Measurements from ENCODE around the gene SPATS2L. TPM values are rescaled to one million over a fixed set of nuclear protein-coding genes. Genes with fewer than 3 reads are reported as not detected.
"Not testable (repeated sequence)": the region's sequence is repeated elsewhere in the genome, so short reads cannot be mapped to it uniquely, and the experiment has no call there.

The SPATS2L gene
- total RNA-seq, 2 experiments from 2014 or later = 53.9 to 56.7 TPM

GRCh38 chr2:200336980-200337615, 30.6 kb downstream of the SPATS2L start:
- Mint-ChIP-seq H3K4me1 (peaks cover 19% of the 10 kb centered on the region), H3K27ac (no peak overlapping the region), H3K4me3 (no peak overlapping the region), H3K36me3 (ENCODE audit: low read depth) (peaks cover 15% of the 10 kb centered on the region), H3K27me3 (no peaks in the 10 kb centered on the region), H3K9me3 (no peaks in the 10 kb centered on the region)
- ChIA-PET CTCF (no interaction called here), POLR2A (no interaction called here)
- DNase-seq = no peak

GRCh38 chr2:200337621-200338020, 31.1 kb downstream of the SPATS2L start:
- no peaks in the 10 kb centered on the region for H3K27me3 Mint-ChIP-seq
- no peak overlapping the region for H3K27ac Mint-ChIP-seq
- peaks cover 20% of the 10 kb centered on the region for H3K4me1 Mint-ChIP-seq
- DNase-seq = no peak
- no peaks in the 10 kb centered on the region for H3K9me3 Mint-ChIP-seq
- ChIA-PET POLR2A (no interaction called here), CTCF (interaction anchor here (1.2 kb wide), 1 partner anchor 15 kb away, joined by 4 read pairs; no protein-coding TSS in a partner anchor)
- H3K4me3 Mint-ChIP-seq = no peak overlapping the region
- peaks cover 18% of the 10 kb centered on the region for H3K36me3 Mint-ChIP-seq (ENCODE audit: low read depth)

GRCh38 chr2:200338692-200339091, 32.2 kb downstream of the SPATS2L start:
- H3K9me3 Mint-ChIP-seq = no peaks in the 10 kb centered on the region
- CTCF ChIA-PET = interaction anchor here (1.2 kb wide), 2 partner anchors 14 to 116 kb away, joined by 4 read pairs; no protein-coding TSS in a partner anchor
- POLR2A ChIA-PET = no interaction called here

GRCh38 chr2:200340508-200341224, 34.2 kb downstream of the SPATS2L start:
- peaks cover 25% of the 10 kb centered on the region for H3K36me3 Mint-ChIP-seq (ENCODE audit: low read depth)
- POLR2A ChIA-PET = no interaction called here
- no peak for DNase-seq
- no peak overlapping the region for H3K27ac Mint-ChIP-seq
- no peaks in the 10 kb centered on the region for H3K27me3 Mint-ChIP-seq
- peaks cover 20% of the 10 kb centered on the region for H3K4me1 Mint-ChIP-seq
- CTCF ChIA-PET = no interaction called here
- no peak overlapping the region for H3K4me3 Mint-ChIP-seq
- peaks cover 5% of the 10 kb centered on the region for H3K9me3 Mint-ChIP-seq

More at GRCh38 chr2:200338692-200339091, 32.2 kb downstream of the SPATS2L start:
- Mint-ChIP-seq H3K4me1 (peaks cover 20% of the 10 kb centered on the region), H3K36me3 (ENCODE audit: low read depth) (peaks cover 21% of the 10 kb centered on the region), H3K4me3 (no peak overlapping the region), H3K27me3 (no peaks in the 10 kb centered on the region), H3K27ac (no peak overlapping the region)
- DNase-seq = no peak

GRCh38 chr2:200341376-200341775, 34.9 kb downstream of the SPATS2L start:
- ChIA-PET CTCF (no interaction called here), POLR2A (no interaction called here)
- peaks cover 20% of the 10 kb centered on the region for H3K4me1 Mint-ChIP-seq
- no peak overlapping the region for H3K27ac Mint-ChIP-seq
- H3K4me3 Mint-ChIP-seq = no peak overlapping the region
- H3K9me3 Mint-ChIP-seq = peaks cover 5% of the 10 kb centered on the region
- peaks cover 25% of the 10 kb centered on the region for H3K36me3 Mint-ChIP-seq (ENCODE audit: low read depth)
- H3K27me3 Mint-ChIP-seq = no peaks in the 10 kb centered on the region
- DNase-seq = no peak

- no peak for DNase-seq
- Mint-ChIP-seq H3K9me3 (peaks cover 5% of the 10 kb centered on the region), H3K36me3 (ENCODE audit: low read depth) (peaks cover 25% of the 10 kb centered on the region), H3K27ac (no peak overlapping the region), H3K4me3 (no peak overlapping the region), H3K4me1 (peaks cover 20% of the 10 kb centered on the region), H3K27me3 (no peaks in the 10 kb centered on the region)
- POLR2A ChIA-PET = no interaction called here
- CTCF ChIA-PET = no interaction called here
Measured at GRCh38 chr2:200342235-200342634, 35.7 kb downstream of the SPATS2L start.

- ChIA-PET POLR2A (no interaction called here), CTCF (no interaction called here)
- H3K4me3 Mint-ChIP-seq = no peak overlapping the region
- H3K27ac Mint-ChIP-seq = no peak overlapping the region
- peaks cover 20% of the 10 kb centered on the region for H3K4me1 Mint-ChIP-seq
- DNase-seq = no peak
- no peaks in the 10 kb centered on the region for H3K27me3 Mint-ChIP-seq
- H3K9me3 Mint-ChIP-seq = peaks cover 5% of the 10 kb centered on the region
- peaks cover 25% of the 10 kb centered on the region for H3K36me3 Mint-ChIP-seq (ENCODE audit: low read depth)
Measured at GRCh38 chr2:200342654-200343053, 36.2 kb downstream of the SPATS2L start.

- H3K27ac Mint-ChIP-seq, H3K27me3 Mint-ChIP-seq, H3K4me3 Mint-ChIP-seq, H3K9me3 Mint-ChIP-seq, POLR2A ChIA-PET, CTCF ChIA-PET, DNase-seq: not testable (repeated sequence)
- Mint-ChIP-seq H3K4me1 (peaks cover 20% of the 10 kb centered on the region), H3K36me3 (ENCODE audit: low read depth) (peaks cover 25% of the 10 kb centered on the region)
Measured at GRCh38 chr2:200344202-200344601, 37.7 kb downstream of the SPATS2L start.

GRCh38 chr2:200345975-200346374, 39.5 kb downstream of the SPATS2L start:
- CTCF ChIA-PET = no interaction called here
- POLR2A ChIA-PET = no interaction called here
- no peak for DNase-seq
- Mint-ChIP-seq H3K27me3 (no peaks in the 10 kb centered on the region), H3K4me1 (peaks cover 9% of the 10 kb centered on the region), H3K4me3 (no peak overlapping the region), H3K27ac (no peak overlapping the region), H3K36me3 (ENCODE audit: low read depth) (peaks cover 19% of the 10 kb centered on the region), H3K9me3 (peaks cover 5% of the 10 kb centered on the region)

- POLR2A ChIA-PET = no interaction called here
- no peaks in the 10 kb centered on the region for H3K4me1 Mint-ChIP-seq
- no peak overlapping the region for H3K4me3 Mint-ChIP-seq
- H3K36me3 Mint-ChIP-seq (ENCODE audit: low read depth) = peaks cover 14% of the 10 kb centered on the region
- no peak overlapping the region for H3K27ac Mint-ChIP-seq
- no peaks in the 10 kb centered on the region for H3K27me3 Mint-ChIP-seq
- peaks cover 5% of the 10 kb centered on the region for H3K9me3 Mint-ChIP-seq
- CTCF ChIA-PET = interaction anchor here (1.4 kb wide), 1 partner anchor 17 kb away, joined by 3 read pairs; no protein-coding TSS in a partner anchor
- no peak for DNase-seq
Measured at GRCh38 chr2:200347301-200347700, 40.8 kb downstream of the SPATS2L start.

- H3K27me3 Mint-ChIP-seq = no peaks in the 10 kb centered on the region
- H3K4me1 Mint-ChIP-seq = no peaks in the 10 kb centered on the region
- CTCF ChIA-PET = interaction anchor here (0.7 to 1.0 kb wide), 2 partner anchors 68 to 69 kb away, joined by 3 read pairs; no protein-coding TSS in a partner anchor
- no peak overlapping the region for H3K27ac Mint-ChIP-seq
- peaks cover 4% of the 10 kb centered on the region for H3K9me3 Mint-ChIP-seq
- peaks cover 9% of the 10 kb centered on the region for H3K36me3 Mint-ChIP-seq (ENCODE audit: low read depth)
- POLR2A ChIA-PET = no interaction called here
- no peak overlapping the region for H3K4me3 Mint-ChIP-seq
- no peak for DNase-seq
Measured at GRCh38 chr2:200348897-200349563, 42.5 kb downstream of the SPATS2L start.

- ChIA-PET CTCF (interaction anchor here (1.0 kb wide), 1 partner anchor 67 kb away, joined by 3 read pairs; no protein-coding TSS in a partner anchor), POLR2A (no interaction called here)
- H3K27me3 Mint-ChIP-seq = no peaks in the 10 kb centered on the region
- no peak overlapping the region for H3K4me3 Mint-ChIP-seq
- peaks cover 2% of the 10 kb centered on the region for H3K36me3 Mint-ChIP-seq (ENCODE audit: low read depth)
- no peaks in the 10 kb centered on the region for H3K9me3 Mint-ChIP-seq
- H3K27ac Mint-ChIP-seq = no peak overlapping the region
- no peak for DNase-seq
- H3K4me1 Mint-ChIP-seq = no peaks in the 10 kb centered on the region
Measured at GRCh38 chr2:200349868-200350267, 43.4 kb downstream of the SPATS2L start.

GRCh38 chr2:200350850-200351285, 44.4 kb downstream of the SPATS2L start:
- Mint-ChIP-seq H3K36me3 (ENCODE audit: low read depth) (peaks cover 2% of the 10 kb centered on the region), H3K4me1 (no peaks in the 10 kb centered on the region), H3K9me3 (no peaks in the 10 kb centered on the region), H3K27me3 (no peaks in the 10 kb centered on the region), H3K27ac (no peak overlapping the region), H3K4me3 (no peak overlapping the region)
- ChIA-PET CTCF (no interaction called here), POLR2A (no interaction called here)
- DNase-seq = no peak

Data from activated CD4-positive, alpha-beta T cell treated with anti-CD3 and anti-CD28 coated beads, Interleukin-2, amount 10 ng/mL, durations not matched to agents 7 days and 5 days (primary cell).